Measurements from ENCODE around the gene GPN2.

GPN2 gene

GRCh38 chr1:26913754-26914619 lies 23.9 kb upstream of the GPN2 start, which contains the start of gene NR0B2:
NR0B2 (minus strand) TSS chr1:26913975; CDS start chr1:26913940, 35 bp downstream.
- DNase-seq (ENCODE audit: extremely low spot score): no peak
- POLR2A ChIA-PET: interaction anchor here (2.3 to 4.6 kb wide), 3 partner anchors 15 to 49 kb away, joined by 8 to 31 read pairs (median 13); partner anchors contain the start of genes GPATCH3 and GPN2
- CTCF ChIA-PET: interaction anchor here (1.0 kb wide), 1 partner anchor 9 kb away, joined by 3 read pairs; no protein-coding TSS in a partner anchor
- TF ChIP-seq ELF4 (IDR thresholded peaks at IDR 0.05) (no peak), SP1 (IDR thresholded peaks at IDR 0.05) (no peak), SUZ12 (IDR thresholded peaks at IDR 0.05) (no peak), L3MBTL2 (conservative IDR thresholded peaks at IDR 0.05) (no peak), FOXM1 (IDR thresholded peaks at IDR 0.05; ENCODE audit: borderline replicate concordance) (no peak), BHLHE40 (IDR thresholded peaks at IDR 0.05; ENCODE audit: borderline replicate concordance) (no peak), PKNOX1 (IDR thresholded peaks at IDR 0.05) (no peak), NFRKB (IDR thresholded peaks at IDR 0.05) (no peak), TARDBP (IDR thresholded peaks at IDR 0.05) (no peak), LEF1 (IDR thresholded peaks at IDR 0.05; ENCODE audit: borderline replicate concordance) (no peak), FOXA1 (IDR thresholded peaks at IDR 0.05) (no peak), ZNF384 (IDR thresholded peaks at IDR 0.05) (no peak), ARNT (IDR thresholded peaks at IDR 0.05) (no peak), CTBP1 (IDR thresholded peaks at IDR 0.05; ENCODE audit: borderline replicate concordance) (no peak), FOXK2 (IDR thresholded peaks at IDR 0.05) (no peak)

GRCh38 chr1:26913389-26913753 lies 23.3 kb upstream of the GPN2 start:
- ChIA-PET CTCF (interaction anchor here (0.7 to 1.0 kb wide), 2 partner anchors 9 to 10 kb away, joined by 3 to 4 read pairs; no protein-coding TSS in a partner anchor), POLR2A (interaction anchor here (0.7 to 4.6 kb wide), 4 partner anchors 10 to 49 kb away, joined by 3 to 31 read pairs (median 10); partner anchors contain the start of genes GPATCH3 and GPN2)
- no peak for TF ChIP-seq HDGF (IDR thresholded peaks at IDR 0.05; ENCODE audit: borderline replicate concordance)
- no peak for TF ChIP-seq ARNT (IDR thresholded peaks at IDR 0.05)
- TF ChIP-seq CTBP1 (IDR thresholded peaks at IDR 0.05; ENCODE audit: borderline replicate concordance): no peak
- TF ChIP-seq TARDBP (IDR thresholded peaks at IDR 0.05): no peak
- TF ChIP-seq SP1 (IDR thresholded peaks at IDR 0.05): no peak
- DNase-seq (ENCODE audit: extremely low spot score): no peak

GRCh38 chr1:26912147-26912490 lies 22.0 kb upstream of the GPN2 start:
- POLR2A ChIA-PET: interaction anchor here (2.4 to 4.6 kb wide), 2 partner anchors 13 to 47 kb away, joined by 8 to 31 read pairs; partner anchors contain the start of gene GPATCH3
- CTCF ChIA-PET: no interaction called here
- TF ChIP-seq PKNOX1 (IDR thresholded peaks at IDR 0.05) (no peak), LEF1 (IDR thresholded peaks at IDR 0.05; ENCODE audit: borderline replicate concordance) (no peak)
- no peak for DNase-seq (ENCODE audit: extremely low spot score)

- no peak for TF ChIP-seq SUZ12 (IDR thresholded peaks at IDR 0.05)
- no peak for TF ChIP-seq TARDBP (IDR thresholded peaks at IDR 0.05)
- TF ChIP-seq LEF1 (IDR thresholded peaks at IDR 0.05; ENCODE audit: borderline replicate concordance): no peak
- no peak for TF ChIP-seq L3MBTL2 (conservative IDR thresholded peaks at IDR 0.05)
- TF ChIP-seq ZNF384 (IDR thresholded peaks at IDR 0.05): no peak
- TF ChIP-seq FOXK2 (IDR thresholded peaks at IDR 0.05): no peak
- TF ChIP-seq HDGF (IDR thresholded peaks at IDR 0.05; ENCODE audit: borderline replicate concordance): no peak
- no peak for DNase-seq (ENCODE audit: extremely low spot score)
- ChIA-PET CTCF (no interaction called here), POLR2A (interaction anchor here (1.2 kb wide), 1 partner anchor 11 kb away, joined by 7 read pairs; the partner anchor contains the start of gene GPATCH3)
Measured at GRCh38 chr1:26911399-26912146, 21.5 kb upstream of the GPN2 start.

- TF ChIP-seq LEF1 (IDR thresholded peaks at IDR 0.05; ENCODE audit: borderline replicate concordance) (no peak), CTBP1 (IDR thresholded peaks at IDR 0.05; ENCODE audit: borderline replicate concordance) (no peak), SP1 (IDR thresholded peaks at IDR 0.05) (no peak), PKNOX1 (IDR thresholded peaks at IDR 0.05) (no peak), ELF4 (IDR thresholded peaks at IDR 0.05) (no peak), BHLHE40 (IDR thresholded peaks at IDR 0.05; ENCODE audit: borderline replicate concordance) (no peak), TARDBP (IDR thresholded peaks at IDR 0.05) (no peak), FOXM1 (IDR thresholded peaks at IDR 0.05; ENCODE audit: borderline replicate concordance) (no peak), L3MBTL2 (conservative IDR thresholded peaks at IDR 0.05) (no peak), ZNF384 (IDR thresholded peaks at IDR 0.05) (no peak), FOXA1 (IDR thresholded peaks at IDR 0.05) (no peak), FOXK2 (IDR thresholded peaks at IDR 0.05) (no peak), NFRKB (IDR thresholded peaks at IDR 0.05) (no peak)
- no peak for DNase-seq (ENCODE audit: extremely low spot score)
- POLR2A ChIA-PET: interaction anchor here (1.0 to 1.2 kb wide), 3 partner anchors 10 to 20 kb away, joined by 4 to 7 read pairs (median 4); partner anchors contain the start of genes GPATCH3 and GPN2
- CTCF ChIA-PET: no interaction called here
Measured at GRCh38 chr1:26910343-26911160, 20.5 kb upstream of the GPN2 start.

Measured in HEK293T (cell line).